Spleen (tissue), 7 donors: ENCODE measurements around the gene RO60.
A peak's percentile ranks its signal among the peaks of the same experiment; 100 is the strongest.

Experiments
- POLR2AphosphoS5 ChIP-seq, 3 donors: sonication (generic); formaldehyde crosslinking; IDR thresholded peaks; one replicate each; pipeline ENCODE4 v1.5.1; 2017; ENCODE audit warnings: antibody characterized with exemption in 3 of 3
- TF ChIP-seq, protein P1 (sequence below), 11 experiments: fragments of 200-600 bp in 7 of 11; fragments of 450-650 bp in 4 of 11; sonication (generic) in 4 of 11; IDR thresholded peaks in 8 of 11; conservative IDR thresholded peaks in 3 of 11; 1 replicate in 7 of 11; 2 replicates in 4 of 11; pipeline versions ENCODE4 v1.4.0 to v1.8.0; 2016 to 2021; ENCODE audit warnings: antibody characterized with exemption in 11 of 11, inconsistent platforms in 4 of 11, mild to moderate bottlenecking in 1 of 11
- donor health status: DM: no; HTN: no; CAD: no; lungs with moderate emphysema.
- donor health status: DM: no; HTN: no; CAD: no.
- donor health status: DM: no; HTN: no; CAD: no.

DNA sequence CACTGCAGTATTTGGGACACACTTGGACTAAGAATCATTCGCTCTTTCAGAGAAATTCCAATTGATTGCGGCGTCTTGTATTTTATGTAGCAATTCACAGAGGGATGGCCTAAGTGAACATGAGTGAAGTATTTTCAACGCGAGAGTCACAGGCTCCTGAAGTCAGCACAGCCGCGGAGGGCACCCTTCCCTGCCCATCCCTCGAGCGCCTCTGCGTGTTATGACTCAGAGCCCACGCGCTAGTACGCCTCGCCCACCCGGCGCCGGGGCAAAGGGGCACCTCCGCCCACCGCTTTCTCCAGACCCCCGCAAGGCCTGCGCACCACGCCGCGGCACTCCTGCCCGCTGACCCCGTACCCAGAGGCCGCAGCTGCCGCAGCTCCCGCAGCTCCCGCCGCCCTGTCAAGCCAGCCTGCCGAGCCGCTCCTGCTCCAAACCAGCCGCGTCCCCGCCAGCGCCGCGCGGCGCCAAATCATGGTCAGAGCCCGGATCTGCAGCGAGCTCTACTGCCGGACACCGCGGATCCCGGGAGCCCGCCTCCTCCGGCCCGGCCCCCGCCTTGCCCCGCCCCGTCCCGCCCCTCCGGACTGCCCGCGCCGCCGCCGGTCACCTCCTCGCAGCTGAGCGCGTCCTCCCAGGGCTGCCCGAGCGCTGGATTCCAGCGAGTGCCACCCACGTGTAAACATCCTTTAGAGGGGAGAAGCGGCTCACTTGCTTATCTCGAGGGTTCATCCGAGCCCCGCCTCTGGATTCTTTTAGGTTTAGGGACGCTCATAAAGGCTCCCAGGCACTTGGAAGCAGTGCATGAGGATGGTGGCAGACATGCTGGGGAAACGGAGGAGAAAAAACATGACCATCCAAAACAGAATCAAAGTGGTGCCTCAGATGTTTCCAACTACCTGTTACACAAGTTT is 45.8 kb downstream of the RO60 start, which contains the start of gene GLRX2:
- TF ChIP-seq, protein P1, sequence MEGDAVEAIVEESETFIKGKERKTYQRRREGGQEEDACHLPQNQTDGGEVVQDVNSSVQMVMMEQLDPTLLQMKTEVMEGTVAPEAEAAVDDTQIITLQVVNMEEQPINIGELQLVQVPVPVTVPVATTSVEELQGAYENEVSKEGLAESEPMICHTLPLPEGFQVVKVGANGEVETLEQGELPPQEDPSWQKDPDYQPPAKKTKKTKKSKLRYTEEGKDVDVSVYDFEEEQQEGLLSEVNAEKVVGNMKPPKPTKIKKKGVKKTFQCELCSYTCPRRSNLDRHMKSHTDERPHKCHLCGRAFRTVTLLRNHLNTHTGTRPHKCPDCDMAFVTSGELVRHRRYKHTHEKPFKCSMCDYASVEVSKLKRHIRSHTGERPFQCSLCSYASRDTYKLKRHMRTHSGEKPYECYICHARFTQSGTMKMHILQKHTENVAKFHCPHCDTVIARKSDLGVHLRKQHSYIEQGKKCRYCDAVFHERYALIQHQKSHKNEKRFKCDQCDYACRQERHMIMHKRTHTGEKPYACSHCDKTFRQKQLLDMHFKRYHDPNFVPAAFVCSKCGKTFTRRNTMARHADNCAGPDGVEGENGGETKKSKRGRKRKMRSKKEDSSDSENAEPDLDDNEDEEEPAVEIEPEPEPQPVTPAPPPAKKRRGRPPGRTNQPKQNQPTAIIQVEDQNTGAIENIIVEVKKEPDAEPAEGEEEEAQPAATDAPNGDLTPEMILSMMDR (IDR thresholded peaks at IDR 0.05 in 8 of 11, conservative IDR thresholded peaks at IDR 0.05 in 3 of 11) = peak in 5 of 11 experiments; percentile 6 to 48 (median 30)
- TF ChIP-seq POLR2AphosphoS5 (IDR thresholded peaks at IDR 0.05) = peak; percentile 80 to 89 (median 87)
